Upper lobe of left lung (tissue), 4 donors: ENCODE data around the gene ADAMTS2.

Source experiments
- CTCF ChIP-seq, 6 experiments: fragments of 450-650 bp in 4 of 6; fragments of 200-600 bp in 2 of 6; sonication (generic) in 2 of 6; IDR thresholded peaks; one replicate each; pipeline ENCODE4 v1.5.1; 2016 to 2019; ENCODE audit warnings: antibody characterized with exemption in 6 of 6
- POLR2A ChIP-seq, 4 donors: fragments of 450-650 bp; IDR thresholded peaks; one replicate each; pipeline ENCODE4 v1.5.1; 2016 to 2017; ENCODE audit warnings: antibody characterized with exemption in 4 of 4, mild to moderate bottlenecking in 2 of 4
- POLR2AphosphoS5 ChIP-seq, 2 donors: sonication (generic); formaldehyde crosslinking; IDR thresholded peaks; one replicate each; pipeline ENCODE4 v1.5.1; 2017; ENCODE audit warnings: antibody characterized with exemption in 2 of 2

GRCh38 chr5:179188636-179189035 lies 156.6 kb downstream of the ADAMTS2 start:
- no peak for TF ChIP-seq POLR2A (IDR thresholded peaks at IDR 0.05)
- no peak for TF ChIP-seq CTCF (IDR thresholded peaks at IDR 0.05)
- no peak for TF ChIP-seq POLR2AphosphoS5 (IDR thresholded peaks at IDR 0.05)
